Thyroid gland (tissue), 4 donors: Measurements from ENCODE around the gene VAT1L. TPM values are rescaled to one million over a fixed set of nuclear protein-coding genes. Genes with fewer than 3 reads are reported as not detected.

ENCODE experiments used
- DNase-seq, 2 donors: peaks; one replicate each; pipeline ENCODE4 v3.0.0-alpha.2; 2019
- H3K27ac ChIP-seq, 3 donors: fragments of 200-600 bp; sonication (generic); 1 replicate in 2 of 3; 2 replicates in 1 of 3; pipeline ENCODE4 v1.5.1; 2016 to 2019; ENCODE audit warnings: mild to moderate bottlenecking in 1 of 3, moderate library complexity in 1 of 3
- H3K27me3 ChIP-seq: fragments of 200-600 bp; sonication (generic); one replicate; pipeline ENCODE4 v1.5.1; 2019
- H3K36me3 ChIP-seq, 2 donors: fragments of 200-600 bp; sonication (generic); one replicate each; pipeline ENCODE4 v1.5.1; 2016 to 2019
- H3K4me1 ChIP-seq, 2 donors: fragments of 200-600 bp; sonication (generic); one replicate each; pipeline ENCODE4 v1.5.1; 2017 to 2019
- H3K4me3 ChIP-seq, 3 donors: fragments of 200-600 bp; sonication (generic); replicated peaks in 1 of 3; 1 replicate in 2 of 3; 2 replicates in 1 of 3; pipeline ENCODE4 v1.5.1; 2016; ENCODE audit warnings: mild to moderate bottlenecking in 1 of 3
- H3K9me3 ChIP-seq: fragments of 200-600 bp; sonication (generic); one replicate; pipeline ENCODE4 v1.5.1; 2017
- CTCF ChIP-seq, 6 experiments: fragments of 200-600 bp in 3 of 6; fragments of 450-650 bp in 3 of 6; sonication (generic) in 3 of 6; IDR thresholded peaks; one replicate each; pipeline ENCODE4 v1.5.1; 2016 to 2019; ENCODE audit warnings: antibody characterized with exemption in 6 of 6, mild to moderate bottlenecking in 2 of 6, inconsistent platforms in 1 of 6, moderate library complexity in 1 of 6
- POLR2A ChIP-seq, 2 donors: fragments of 450-650 bp; IDR thresholded peaks; one replicate each; pipeline ENCODE4 v1.6.1; 2017; ENCODE audit warnings: antibody characterized with exemption in 2 of 2, mild to moderate bottlenecking in 2 of 2, moderate library complexity in 1 of 2
- WGBS, 2 donors: methylation state at CpG; one replicate each; pipeline ENCODE4 v1.1.5; 2017; 5-methylcytosine and 5-hydroxymethylcytosine counted together
- intact Hi-C: fragments of 100-400 bp; cut with DNase I; formaldehyde crosslinking; loops from one replicate; pipeline ENCODE4 v1.15.1; 2023
- total RNA-seq, 4 donors: library from RNA; depleted of rRNA; stranded (reverse); fragments of >200 nt; gene quantifications; one replicate each; pipeline ENCODE4 v1.2.3, GENCODE V29; 2016

Gene VAT1L
- total RNA-seq, 4 donors from 2014 or later, result 1.9 to 29.7 (median 9.2) TPM

DNA sequence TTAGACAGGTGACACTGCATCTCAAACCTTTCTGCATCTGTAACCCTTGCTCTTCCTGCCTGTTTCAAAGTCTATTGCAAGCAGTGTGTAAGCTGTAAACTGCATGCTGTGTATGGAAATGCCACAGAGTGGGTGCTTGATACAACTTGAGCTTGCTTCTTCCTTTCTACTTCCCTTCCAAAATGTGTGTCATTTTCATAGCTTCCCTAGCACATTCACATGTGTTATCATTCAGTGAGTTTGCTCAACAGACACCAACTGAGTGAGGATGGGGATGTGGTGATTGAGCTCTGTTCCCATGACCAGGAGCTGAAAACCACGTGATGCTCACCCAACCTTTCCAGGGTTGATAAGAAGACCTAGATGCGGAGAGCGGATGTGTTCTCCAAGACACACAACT lies 111.1 kb downstream of the VAT1L start:
- Histone ChIP-seq H3K4me3 (no peak overlapping the region), H3K27me3 (no peaks in the 10 kb centered on the region), H3K4me1 (peaks cover 16 to 40% of the 10 kb centered on the region in 2 donors), H3K27ac (peak overlapping the region in 2 of 3 donors; percentile 68 to 74), H3K9me3 (no peaks in the 10 kb centered on the region), H3K36me3 (no peaks in the 10 kb centered on the region)
- TF ChIP-seq CTCF (IDR thresholded peaks at IDR 0.05), result no peak
- no peak for TF ChIP-seq POLR2A (IDR thresholded peaks at IDR 0.05)
- WGBS, 2 donors, result 92 to 93% methylated on average over 3 of the region's 3 CpGs
- no peak for DNase-seq
- intact Hi-C loops, result no loop called here

GRCh38 chr16:77905374-77905920 lies 117.1 kb downstream of the VAT1L start:
- no peak overlapping the region for H3K4me3 ChIP-seq
- intact Hi-C loops, result no loop called here
- H3K36me3 ChIP-seq, result no peaks in the 10 kb centered on the region
- DNase-seq, result no peak
- H3K27ac ChIP-seq, result no peak overlapping the region
- no peaks in the 10 kb centered on the region for H3K27me3 ChIP-seq
- no peaks in the 10 kb centered on the region for H3K4me1 ChIP-seq
- no peaks in the 10 kb centered on the region for H3K9me3 ChIP-seq
- 85 to 87% methylated on average over 7 of the region's 7 CpGs for WGBS, 2 donors
- TF ChIP-seq POLR2A (IDR thresholded peaks at IDR 0.05) (no peak), CTCF (IDR thresholded peaks at IDR 0.05) (no peak)

GRCh38 chr16:77910021-77910420 lies 121.7 kb downstream of the VAT1L start:
- Histone ChIP-seq H3K4me3 (no peak overlapping the region), H3K9me3 (no peaks in the 10 kb centered on the region), H3K27ac (no peak overlapping the region), H3K4me1 (no peaks in the 10 kb centered on the region), H3K36me3 (no peaks in the 10 kb centered on the region), H3K27me3 (no peaks in the 10 kb centered on the region)
- no peak for DNase-seq
- intact Hi-C loops, result no loop called here
- TF ChIP-seq CTCF (IDR thresholded peaks at IDR 0.05) (no peak), POLR2A (IDR thresholded peaks at IDR 0.05) (no peak)
- 81 to 85% methylated on average over 3 of the region's 3 CpGs for WGBS, 2 donors

- Histone ChIP-seq H3K27ac (no peak overlapping the region), H3K36me3 (no peaks in the 10 kb centered on the region), H3K4me1 (no peaks in the 10 kb centered on the region), H3K4me3 (no peak overlapping the region), H3K9me3 (no peaks in the 10 kb centered on the region), H3K27me3 (no peaks in the 10 kb centered on the region)
- TF ChIP-seq POLR2A (IDR thresholded peaks at IDR 0.05) (no peak), CTCF (IDR thresholded peaks at IDR 0.05) (no peak)
- intact Hi-C loops, result no loop called here
- no peak for DNase-seq
- 76 to 82% methylated on average over 4 of the region's 4 CpGs for WGBS, 2 donors
Measured at GRCh38 chr16:77912617-77913016, 124.3 kb downstream of the VAT1L start.

GRCh38 chr16:77913738-77914253 lies 125.4 kb downstream of the VAT1L start:
- TF ChIP-seq CTCF (IDR thresholded peaks at IDR 0.05) (no peak), POLR2A (IDR thresholded peaks at IDR 0.05) (no peak)
- WGBS, 2 donors, result 51 to 76% methylated on average over 2 of the region's 2 CpGs
- no peaks in the 10 kb centered on the region for H3K36me3 ChIP-seq
- no peak for DNase-seq
- H3K4me1 ChIP-seq, result peaks cover 4 to 5% of the 10 kb centered on the region in 2 donors
- intact Hi-C loops, result no loop called here
- no peaks in the 10 kb centered on the region for H3K27me3 ChIP-seq
- H3K4me3 ChIP-seq, result no peak overlapping the region
- peak overlapping the region in 1 of 3 donors; percentile 20 for H3K27ac ChIP-seq
- no peaks in the 10 kb centered on the region for H3K9me3 ChIP-seq
